ENCODE results near the gene LMF1.

The LMF1 gene

GRCh38 chr16:984736-985636 is 14.2 kb upstream of the LMF1 start:
- no peak for DNase-seq (ENCODE audit: low read depth in 3 of 3)

GRCh38 chr16:984121-984694 is 13.4 kb upstream of the LMF1 start:
- DNase-seq (ENCODE audit: low read depth in 3 of 3): no peak

- no peak for DNase-seq (ENCODE audit: low read depth in 3 of 3)
Measured at GRCh38 chr16:983044-984030, 12.6 kb upstream of the LMF1 start.

GRCh38 chr16:982145-983043 is 11.6 kb upstream of the LMF1 start:
- DNase-seq (ENCODE audit: low read depth in 3 of 3): no peak

- DNase-seq (ENCODE audit: low read depth in 3 of 3): no peak
Measured at GRCh38 chr16:981695-982144, 10.9 kb upstream of the LMF1 start, which contains the start of gene SOX8. Gene SOX8, plus strand, starts transcription at chr16:981770. Its CDS starts 153 bp downstream, at chr16:981923.

- no peak for DNase-seq (ENCODE audit: low read depth in 3 of 3)
Measured at GRCh38 chr16:980595-980854, 9.7 kb upstream of the LMF1 start.

GRCh38 chr16:979859-980594 is 9.2 kb upstream of the LMF1 start:
- DNase-seq (ENCODE audit: low read depth in 3 of 3): no peak

GRCh38 chr16:979147-979546 is 8.4 kb upstream of the LMF1 start:
- no peak for DNase-seq (ENCODE audit: low read depth in 3 of 3)

GRCh38 chr16:978403-978802 is 7.6 kb upstream of the LMF1 start:
- DNase-seq (ENCODE audit: low read depth in 3 of 3): no peak

GRCh38 chr16:977896-978295 is 7.1 kb upstream of the LMF1 start:
- DNase-seq (ENCODE audit: low read depth in 3 of 3): no peak

GRCh38 chr16:977081-977701 is 6.4 kb upstream of the LMF1 start:
- no peak for DNase-seq (ENCODE audit: low read depth in 3 of 3)

GRCh38 chr16:976389-976931 is 5.7 kb upstream of the LMF1 start:
- DNase-seq (ENCODE audit: low read depth in 3 of 3): no peak

- no peak for DNase-seq (ENCODE audit: low read depth in 3 of 3)
Measured at GRCh38 chr16:975291-975690, 4.5 kb upstream of the LMF1 start.

- DNase-seq (ENCODE audit: low read depth in 3 of 3): no peak
Measured at GRCh38 chr16:974611-975261, 4.0 kb upstream of the LMF1 start.

GRCh38 chr16:974001-974601 is 3.3 kb upstream of the LMF1 start:
- no peak for DNase-seq (ENCODE audit: low read depth in 3 of 3)

- DNase-seq (ENCODE audit: low read depth in 3 of 3): no peak
Measured at GRCh38 chr16:973366-973765, 2.6 kb upstream of the LMF1 start.

GRCh38 chr16:972316-973002 is 1.7 kb upstream of the LMF1 start:
- DNase-seq (ENCODE audit: low read depth in 3 of 3): no peak

GRCh38 chr16:971981-972315 is 1.2 kb upstream of the LMF1 start:
- no peak for DNase-seq (ENCODE audit: low read depth in 3 of 3)

- DNase-seq (ENCODE audit: low read depth in 3 of 3): no peak
Measured at GRCh38 chr16:971582-971905, 760 bp upstream of the LMF1 start.
